Stimulated activated CD4-positive, alpha-beta T cell treated with anti-CD3 and anti-CD28 coated beads, Interleukin-12 subunit alpha, Interleukin-12 subunit beta, amount 100 ng/mL, for 4 hours (primary cell): ENCODE data around the gene PSMD1.
"Not testable (repeated sequence)": the region's sequence is repeated elsewhere in the genome, so short reads cannot be mapped to it uniquely, and the experiment has no call there.

ENCODE experiments used
- DNase-seq: peaks from one replicate; pipeline ENCODE4 v3.0.0-alpha.2; 2020

The PSMD1 gene

GRCh38 chr2:231161252-231161839 lies 104.7 kb downstream of the PSMD1 start:
- no peak for DNase-seq

GRCh38 chr2:231161877-231162329 lies 105.2 kb downstream of the PSMD1 start:
- DNase-seq, result no peak

GRCh38 chr2:231163011-231163410 lies 106.3 kb downstream of the PSMD1 start:
- no peak for DNase-seq

- no peak for DNase-seq
Observed at GRCh38 chr2:231163414-231164095, 106.9 kb downstream of the PSMD1 start.

- no peak for DNase-seq
Observed at GRCh38 chr2:231167745-231168459, 111.2 kb downstream of the PSMD1 start.

- no peak for DNase-seq
Observed at GRCh38 chr2:231168460-231169139, 111.9 kb downstream of the PSMD1 start.

- no peak for DNase-seq
Observed at GRCh38 chr2:231169488-231169887, 112.8 kb downstream of the PSMD1 start.

- no peak for DNase-seq
Observed at GRCh38 chr2:231170055-231170454, 113.4 kb downstream of the PSMD1 start.

GRCh38 chr2:231172025-231172424 lies 115.4 kb downstream of the PSMD1 start:
- no peak for DNase-seq

GRCh38 chr2:231174211-231174651 lies 117.6 kb downstream of the PSMD1 start:
- no peak for DNase-seq

GRCh38 chr2:231176066-231176465 lies 119.4 kb downstream of the PSMD1 start:
- no peak for DNase-seq

- DNase-seq, result no peak
Observed at GRCh38 chr2:231177156-231178025, 120.7 kb downstream of the PSMD1 start.

GRCh38 chr2:231178805-231179204 lies 122.1 kb downstream of the PSMD1 start:
- not testable (repeated sequence) for DNase-seq

- no peak for DNase-seq
Observed at GRCh38 chr2:231181860-231182512, 125.3 kb downstream of the PSMD1 start.

- no peak for DNase-seq
Observed at GRCh38 chr2:231182513-231182899, 125.8 kb downstream of the PSMD1 start.

GRCh38 chr2:231183851-231184250 lies 127.2 kb downstream of the PSMD1 start:
- no peak for DNase-seq

- no peak for DNase-seq
Observed at GRCh38 chr2:231184319-231184718, 127.7 kb downstream of the PSMD1 start.

- no peak for DNase-seq
Observed at GRCh38 chr2:231185050-231185725, 128.5 kb downstream of the PSMD1 start.

GRCh38 chr2:231185886-231186285 lies 129.2 kb downstream of the PSMD1 start:
- no peak for DNase-seq

GRCh38 chr2:231186325-231186724 lies 129.7 kb downstream of the PSMD1 start:
- no peak for DNase-seq
